HepG2 (cell line): ENCODE measurements around the gene PLA2G12A. TPM values are rescaled to one million over a fixed set of nuclear protein-coding genes. Genes with fewer than 3 reads are reported as not detected.

Experiments used
- ATAC-seq: fragments of 200-7000 bp; cut with Tn5 transposase; 3 replicates; pipeline ENCODE4 v1.9.1; 2020; ENCODE audit warnings: mild to moderate bottlenecking, moderate library complexity
- BruUV-seq: library from RNA; stranded (reverse); fragments of 400-500 nt; replicated peaks from 2 replicates; lab custom pipeline; 2021; lab: Mats Ljungman, UMichigan
- CTCF ChIA-PET: fragments of 300-600 bp; formaldehyde crosslinking; extraction: SDS; loops from one replicate; lab custom pipeline; 2021; ENCODE audit warnings: low total read pairs, inconsistent platforms, low intra/inter-chr PET ratio; lab: Yijun Ruan, JAX
- POLR2A ChIA-PET: fragments of 350-600 bp; sonication (Branson Sonifier 250); formaldehyde crosslinking; loops from one replicate; lab custom pipeline; 2020; ENCODE audit warnings: antibody characterized with exemption, inconsistent platforms; lab: Yijun Ruan, JAX
- DNase-seq: peaks from one replicate; pipeline ENCODE4 v3.0.0-alpha.2; 2015; ENCODE audit warnings: low spot score
- FAIRE-seq: peaks from 3 replicates; lab custom pipeline; 2011; peaks lifted over from hg19 to GRCh38; lab: Jason Lieb, UNC
- H2AFZ ChIP-seq: one replicate; pipeline ENCODE4 v1.6.1; 2011; ENCODE audit warnings: low read length, inconsistent platforms
- H3K27ac ChIP-seq: fragments of 300-600 bp; 3 replicates; pipeline ENCODE4 v1.8.0; 2011; ENCODE audit warnings: mixed run types, mild to moderate bottlenecking, mixed read lengths, low read length, inconsistent platforms; ENCODE audit not compliant: insufficient read depth; ENCODE audit errors: extremely low read length
- H3K27me3 ChIP-seq, 2 experiments: fragments of 200-600 bp in 1 of 2; 2 replicates in 1 of 2; 3 replicates in 1 of 2; pipeline versions ENCODE4 v1.6.0 to v1.8.0; 2011; ENCODE audit warnings: low read length in 2 of 2, mild to moderate bottlenecking in 2 of 2, moderate library complexity in 2 of 2, inconsistent platforms in 1 of 2; ENCODE audit not compliant: insufficient read depth in 2 of 2, control insufficient read depth in 1 of 2
- H3K36me3 ChIP-seq, 2 experiments: fragments of 200-600 bp in 1 of 2; replicated peaks in 1 of 2; 2 replicates in 1 of 2; 3 replicates in 1 of 2; pipeline versions ENCODE4 v1.5.1 to v1.8.0; 2011; ENCODE audit warnings: low read length in 2 of 2, inconsistent platforms in 1 of 2; ENCODE audit not compliant: insufficient read depth in 2 of 2, control insufficient read depth in 1 of 2
- H3K4me1 ChIP-seq: 2 replicates; pipeline ENCODE4 v1.5.1; 2012; ENCODE audit warnings: low read length, inconsistent platforms; ENCODE audit not compliant: insufficient read depth
- H3K4me2 ChIP-seq: 2 replicates; pipeline ENCODE4 v1.6.0; 2011; ENCODE audit warnings: low read depth, low read length, inconsistent platforms
- H3K4me3 ChIP-seq, 3 experiments: fragments of 200-600 bp in 1 of 3; sonication (generic), shearing (Covaris generic) in 1 of 3; replicated peaks in 1 of 3; 2 replicates each; pipeline ENCODE4 v1.5.1; 2011 to 2016; ENCODE audit warnings: low read length in 3 of 3, inconsistent platforms in 2 of 3, low read depth in 2 of 3, mild to moderate bottlenecking in 2 of 3, control low read depth in 1 of 3, mixed read lengths in 1 of 3; ENCODE audit not compliant: insufficient read depth in 1 of 3
- H3K79me2 ChIP-seq: one replicate; pipeline ENCODE4 v1.6.1; 2011; ENCODE audit warnings: low read length, inconsistent platforms; ENCODE audit not compliant: insufficient read depth
- H3K9ac ChIP-seq: 2 replicates; pipeline ENCODE4 v1.6.0; 2011; ENCODE audit warnings: mild to moderate bottlenecking, low read depth, low read length, inconsistent platforms; ENCODE audit not compliant: insufficient read depth
- H3K9me3 ChIP-seq: 2 replicates; pipeline ENCODE4 v1.5.1; 2012; ENCODE audit warnings: mild to moderate bottlenecking, low read length
- H4K20me1 ChIP-seq: 2 replicates; pipeline ENCODE4 v1.6.0; 2011; ENCODE audit warnings: inconsistent platforms, mild to moderate bottlenecking, low read length, moderate library complexity; ENCODE audit not compliant: insufficient read depth
- HDAC6 ChIP-seq: fragments of 200-600 bp; sonication (generic); IDR thresholded peaks from 2 replicates; pipeline ENCODE4 v1.7.0; 2017; ENCODE audit warnings: mild to moderate bottlenecking, antibody characterized with exemption, low read length, low read depth
- SNAPC2 ChIP-seq: sonication (generic); formaldehyde crosslinking; IDR thresholded peaks from 2 replicates; pipeline ENCODE4 v1.8.1; 2022; ENCODE audit warnings: mild to moderate bottlenecking, missing genetic modification reagents
- ZEB1 ChIP-seq: IDR thresholded peaks from 2 replicates; pipeline ENCODE4 v1.6.1; 2012; ENCODE audit warnings: mild to moderate bottlenecking, low read depth, inconsistent platforms; ENCODE audit not compliant: insufficient replicate concordance
- ZFP82 ChIP-seq: sonication (generic); formaldehyde crosslinking; IDR thresholded peaks from 2 replicates; pipeline ENCODE4 v1.5.1; 2020; ENCODE audit warnings: mild to moderate bottlenecking, missing genetic modification reagents, borderline replicate concordance
- ZNF34 ChIP-seq: sonication (generic); formaldehyde crosslinking; IDR thresholded peaks from 2 replicates; pipeline ENCODE4 v1.4.0; 2020; ENCODE audit warnings: mild to moderate bottlenecking, missing genetic modification reagents, borderline replicate concordance
- WGBS: methylation state at CpG from one replicate; pipeline ENCODE4 v1.1.6; 2017; ENCODE audit warnings: low lambda C conversion rate; 5-methylcytosine and 5-hydroxymethylcytosine counted together
- in situ Hi-C: cut with HindIII; loops from 2 replicates; pipeline ENCODE4 v1.10.0; 2017; ENCODE audit warnings: low pct_unique_long_range_greater_than_20kb; ENCODE audit not compliant: extremely low pct_ligation_motif_present
- intact Hi-C: fragments of 100-400 bp; cut with micrococcal nuclease; formaldehyde crosslinking; loops from one replicate; pipeline ENCODE4 v1.10.0; 2022; ENCODE audit not compliant: unreplicated experiment
- polyA plus RNA-seq, 8 experiments: library from polyadenylated mRNA; depleted of rRNA in 3 of 8; stranded (reverse) in 7 of 8; unstranded in 1 of 8; fragments of >200 nt; fragmentation: Illumina TruSeq in 4 of 8; extraction: Trizol in 4 of 8; gene quantifications; 2 replicates each; pipeline versions ENCODE4 v1.2.1 to v1.2.3, GENCODE V29; 2011 to 2016; ENCODE audit warnings: low read depth in 4 of 8, missing spikeins in 1 of 8, mixed read lengths in 1 of 8; ENCODE audit not compliant: insufficient read depth in 1 of 8
- total RNA-seq, 5 experiments: library from RNA; depleted of rRNA; stranded (reverse); fragments of >200 nt; fragmentation: Illumina TruSeq; extraction: Trizol; gene quantifications; 2 replicates each; pipeline ENCODE4 v1.2.3, GENCODE V29; 2016; ENCODE audit warnings: low read depth in 1 of 5
- TF ChIP-seq, protein P1 (sequence below): sonication (generic); formaldehyde crosslinking; IDR thresholded peaks from 2 replicates; pipeline ENCODE4 v1.9.0; 2022; ENCODE audit warnings: low read depth, missing genetic modification reagents
- TF ChIP-seq, protein P2 (sequence below): sonication (generic); formaldehyde crosslinking; IDR thresholded peaks from 2 replicates; pipeline ENCODE4 v1.4.0; 2020; ENCODE audit warnings: missing genetic modification reagents, borderline replicate concordance
- TF ChIP-seq, protein P3 (sequence below): sonication (generic); formaldehyde crosslinking; IDR thresholded peaks from 2 replicates; pipeline ENCODE4 v1.4.0; 2020; ENCODE audit warnings: mild to moderate bottlenecking, missing genetic modification reagents

PLA2G12A gene
- total and polyA plus RNA-seq, 2 of the 13 experiments (the other 11 are each of a cell fraction or from before 2014, with no cell fraction given): 61.2 to 64.0 TPM

DNA sequence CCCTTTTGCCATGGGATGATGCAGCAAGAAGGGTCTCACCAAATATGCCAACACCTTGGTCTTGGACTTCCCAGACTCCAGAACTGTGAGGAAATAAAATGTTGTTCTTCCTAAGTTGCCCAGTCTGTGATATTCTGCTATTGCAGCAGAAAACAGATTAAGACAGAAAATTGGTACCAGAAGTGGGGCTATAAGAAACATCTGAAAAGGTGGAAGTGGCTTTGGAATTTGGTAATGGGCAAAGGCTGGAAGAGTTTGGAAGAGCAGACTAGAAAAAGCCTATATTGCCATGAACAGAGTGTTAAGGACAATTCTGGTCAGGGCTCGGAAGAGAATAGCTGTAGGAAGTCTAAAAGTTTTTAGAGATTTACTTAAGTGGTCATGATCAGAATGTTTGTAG is 54.0 kb downstream of the PLA2G12A start:
- in situ Hi-C loops: no loop called here
- Histone ChIP-seq H3K9ac (no peak overlapping the region), H3K4me3 (no peak overlapping the region), H3K27ac (no peak overlapping the region), H3K36me3 (no peaks in the 10 kb centered on the region), H3K79me2 (no peaks in the 10 kb centered on the region), H3K4me1 (peaks cover 6% of the 10 kb centered on the region; the same call in 1 of the 2 replicates), H4K20me1 (no peaks in the 10 kb centered on the region), H2AFZ (no peak overlapping the region), H3K9me3 (no peaks in the 10 kb centered on the region), H3K4me2 (no peak overlapping the region), H3K27me3 (no peaks in the 10 kb centered on the region)
- intact Hi-C loops: no loop called here
- DNase-seq: no peak
- ATAC-seq: no peak
- TF ChIP-seq ZFP82 (CRISPR knock-in tag) (no peak), HDAC6 (no peak), ZNF34 (CRISPR knock-in tag) (no peak), ZEB1 (no peak), SNAPC2 (CRISPR knock-in tag) (no peak)
- TF ChIP-seq, protein P1, sequence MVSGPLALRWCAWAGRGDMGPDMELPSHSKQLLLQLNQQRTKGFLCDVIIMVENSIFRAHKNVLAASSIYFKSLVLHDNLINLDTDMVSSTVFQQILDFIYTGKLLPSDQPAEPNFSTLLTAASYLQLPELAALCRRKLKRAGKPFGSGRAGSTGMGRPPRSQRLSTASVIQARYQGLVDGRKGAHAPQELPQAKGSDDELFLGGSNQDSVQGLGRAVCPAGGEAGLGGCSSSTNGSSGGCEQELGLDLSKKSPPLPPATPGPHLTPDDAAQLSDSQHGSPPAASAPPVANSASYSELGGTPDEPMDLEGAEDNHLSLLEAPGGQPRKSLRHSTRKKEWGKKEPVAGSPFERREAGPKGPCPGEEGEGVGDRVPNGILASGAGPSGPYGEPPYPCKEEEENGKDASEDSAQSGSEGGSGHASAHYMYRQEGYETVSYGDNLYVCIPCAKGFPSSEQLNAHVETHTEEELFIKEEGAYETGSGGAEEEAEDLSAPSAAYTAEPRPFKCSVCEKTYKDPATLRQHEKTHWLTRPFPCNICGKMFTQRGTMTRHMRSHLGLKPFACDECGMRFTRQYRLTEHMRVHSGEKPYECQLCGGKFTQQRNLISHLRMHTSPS (CRISPR knock-in tag): no peak
- TF ChIP-seq, protein P2, sequence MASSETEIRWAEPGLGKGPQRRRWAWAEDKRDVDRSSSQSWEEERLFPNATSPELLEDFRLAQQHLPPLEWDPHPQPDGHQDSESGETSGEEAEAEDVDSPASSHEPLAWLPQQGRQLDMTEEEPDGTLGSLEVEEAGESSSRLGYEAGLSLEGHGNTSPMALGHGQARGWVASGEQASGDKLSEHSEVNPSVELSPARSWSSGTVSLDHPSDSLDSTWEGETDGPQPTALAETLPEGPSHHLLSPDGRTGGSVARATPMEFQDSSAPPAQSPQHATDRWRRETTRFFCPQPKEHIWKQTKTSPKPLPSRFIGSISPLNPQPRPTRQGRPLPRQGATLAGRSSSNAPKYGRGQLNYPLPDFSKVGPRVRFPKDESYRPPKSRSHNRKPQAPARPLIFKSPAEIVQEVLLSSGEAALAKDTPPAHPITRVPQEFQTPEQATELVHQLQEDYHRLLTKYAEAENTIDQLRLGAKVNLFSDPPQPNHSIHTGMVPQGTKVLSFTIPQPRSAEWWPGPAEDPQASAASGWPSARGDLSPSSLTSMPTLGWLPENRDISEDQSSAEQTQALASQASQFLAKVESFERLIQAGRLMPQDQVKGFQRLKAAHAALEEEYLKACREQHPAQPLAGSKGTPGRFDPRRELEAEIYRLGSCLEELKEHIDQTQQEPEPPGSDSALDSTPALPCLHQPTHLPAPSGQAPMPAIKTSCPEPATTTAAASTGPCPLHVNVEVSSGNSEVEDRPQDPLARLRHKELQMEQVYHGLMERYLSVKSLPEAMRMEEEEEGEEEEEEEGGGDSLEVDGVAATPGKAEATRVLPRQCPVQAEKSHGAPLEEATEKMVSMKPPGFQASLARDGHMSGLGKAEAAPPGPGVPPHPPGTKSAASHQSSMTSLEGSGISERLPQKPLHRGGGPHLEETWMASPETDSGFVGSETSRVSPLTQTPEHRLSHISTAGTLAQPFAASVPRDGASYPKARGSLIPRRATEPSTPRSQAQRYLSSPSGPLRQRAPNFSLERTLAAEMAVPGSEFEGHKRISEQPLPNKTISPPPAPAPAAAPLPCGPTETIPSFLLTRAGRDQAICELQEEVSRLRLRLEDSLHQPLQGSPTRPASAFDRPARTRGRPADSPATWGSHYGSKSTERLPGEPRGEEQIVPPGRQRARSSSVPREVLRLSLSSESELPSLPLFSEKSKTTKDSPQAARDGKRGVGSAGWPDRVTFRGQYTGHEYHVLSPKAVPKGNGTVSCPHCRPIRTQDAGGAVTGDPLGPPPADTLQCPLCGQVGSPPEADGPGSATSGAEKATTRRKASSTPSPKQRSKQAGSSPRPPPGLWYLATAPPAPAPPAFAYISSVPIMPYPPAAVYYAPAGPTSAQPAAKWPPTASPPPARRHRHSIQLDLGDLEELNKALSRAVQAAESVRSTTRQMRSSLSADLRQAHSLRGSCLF (CRISPR knock-in tag): no peak
- TF ChIP-seq, protein P3, sequence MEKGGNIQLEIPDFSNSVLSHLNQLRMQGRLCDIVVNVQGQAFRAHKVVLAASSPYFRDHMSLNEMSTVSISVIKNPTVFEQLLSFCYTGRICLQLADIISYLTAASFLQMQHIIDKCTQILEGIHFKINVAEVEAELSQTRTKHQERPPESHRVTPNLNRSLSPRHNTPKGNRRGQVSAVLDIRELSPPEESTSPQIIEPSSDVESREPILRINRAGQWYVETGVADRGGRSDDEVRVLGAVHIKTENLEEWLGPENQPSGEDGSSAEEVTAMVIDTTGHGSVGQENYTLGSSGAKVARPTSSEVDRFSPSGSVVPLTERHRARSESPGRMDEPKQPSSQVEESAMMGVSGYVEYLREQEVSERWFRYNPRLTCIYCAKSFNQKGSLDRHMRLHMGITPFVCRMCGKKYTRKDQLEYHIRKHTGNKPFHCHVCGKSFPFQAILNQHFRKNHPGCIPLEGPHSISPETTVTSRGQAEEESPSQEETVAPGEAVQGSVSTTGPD (CRISPR knock-in tag): no peak
- FAIRE-seq: no peak
- WGBS: 45% methylated on average over 1 of the region's 1 CpG
- no TSS peak for BruUV-seq
- ChIA-PET POLR2A (no interaction called here), CTCF (no interaction called here)
